Stomach (tissue), 9 donors: ENCODE measurements around the gene TNFRSF8. TPM values are rescaled to one million over a fixed set of nuclear protein-coding genes. Genes with fewer than 3 reads are reported as not detected.
"Not testable (repeated sequence)": the region's sequence is repeated elsewhere in the genome, so short reads cannot be mapped to it uniquely, and the experiment has no call there.

Source experiments
- DNase-seq, 2 donors: peaks; one replicate each; pipeline versions ENCODE4 v3.0.0 to v3.0.0-alpha.2; 2013 to 2019
- H3K27ac ChIP-seq, 5 donors: fragments of 200-600 bp in 4 of 5; sonication (generic) in 4 of 5; one replicate each; pipeline ENCODE4 v1.5.1; 2013 to 2019; ENCODE audit warnings: mild to moderate bottlenecking in 1 of 5, moderate library complexity in 1 of 5
- H3K27me3 ChIP-seq, 3 donors: fragments of 200-600 bp; sonication (generic); one replicate each; pipeline ENCODE4 v1.5.1; 2017 to 2019; ENCODE audit warnings: mixed run types in 1 of 3
- H3K36me3 ChIP-seq, 4 donors: fragments of 200-600 bp; sonication (generic); 1 replicate in 3 of 4; 2 replicates in 1 of 4; pipeline ENCODE4 v1.5.1; 2016 to 2019
- H3K4me1 ChIP-seq, 4 donors: fragments of 200-600 bp; sonication (generic); one replicate each; pipeline ENCODE4 v1.5.1; 2016 to 2019
- H3K4me3 ChIP-seq, 4 donors: fragments of 200-600 bp; sonication (generic) in 3 of 4; one replicate each; pipeline ENCODE4 v1.5.1; 2016 to 2019; ENCODE audit warnings: mild to moderate bottlenecking in 1 of 4
- H3K9me3 ChIP-seq, 4 donors: fragments of 200-600 bp; sonication (generic); one replicate each; pipeline ENCODE4 v1.5.1; 2016 to 2019
- EP300 ChIP-seq: sonication (generic); formaldehyde crosslinking; IDR thresholded peaks from one replicate; pipeline ENCODE4 v1.6.1; 2017; ENCODE audit warnings: antibody characterized with exemption
- POLR2A ChIP-seq, 4 donors: fragments of 450-650 bp; IDR thresholded peaks; one replicate each; pipeline ENCODE4 v1.6.1; 2016; ENCODE audit warnings: antibody characterized with exemption in 4 of 4, control low read depth in 2 of 4, mild to moderate bottlenecking in 1 of 4, moderate library complexity in 1 of 4
- POLR2AphosphoS5 ChIP-seq, 3 donors: sonication (generic); formaldehyde crosslinking; IDR thresholded peaks; one replicate each; pipeline ENCODE4 v1.6.1; 2016; ENCODE audit warnings: antibody characterized with exemption in 3 of 3
- WGBS, 5 donors: extraction: QIAGEN DNeasy Blood & Tissue Kit in 3 of 5; methylation state at CpG; one replicate each; pipeline versions ENCODE4 v1.1.5 to v1.1.7; 2013 to 2018; 5-methylcytosine and 5-hydroxymethylcytosine counted together
- intact Hi-C: fragments of 100-400 bp; cut with DNase I; formaldehyde crosslinking; loops from one replicate; pipeline ENCODE4 v1.15.1; 2023; ENCODE audit warnings: low total_unique reads
- polyA plus RNA-seq, 3 donors: library from polyadenylated mRNA; stranded (reverse); fragments of 200-250 nt; gene quantifications; one replicate each; pipeline ENCODE4 v1.2.3, GENCODE V29; 2013
- total RNA-seq, 5 donors: library from RNA; depleted of rRNA; stranded (reverse); fragments of >200 nt; gene quantifications; one replicate each; pipeline versions ENCODE4 v1.1.0 to v1.2.3, GENCODE V29; 2014 to 2016
- TF ChIP-seq, protein P1 (sequence below), 7 experiments: fragments of 450-650 bp in 4 of 7; fragments of 200-600 bp in 3 of 7; sonication (generic) in 3 of 7; IDR thresholded peaks; one replicate each; pipeline ENCODE4 v1.5.1; 2016 to 2019; ENCODE audit warnings: antibody characterized with exemption in 7 of 7, control low read depth in 2 of 7, mild to moderate bottlenecking in 1 of 7
- donor health status: healthy with polysubstance abuse.
- donor health status: Bipolar disorder and iron deficiency.
- donor health status: healthy.

Gene TNFRSF8
- total and polyA plus RNA-seq, 8 donors = 0.18 to 2.1 (median 0.88) TPM; not detected in 2

GRCh38 chr1:12029720-12030339 lies 33.3 kb upstream of the TNFRSF8 start:
- 85 to 93% (median 91%) methylated on average over 8 to 32 of the region's 32 CpGs for WGBS, 5 donors
- Histone ChIP-seq H3K36me3 (peaks cover 11 to 76% (median 73%) of the 10 kb centered on the region in 4 donors), H3K27me3 (no peaks in the 10 kb centered on the region), H3K4me3 (no peak overlapping the region), H3K27ac (no peak overlapping the region), H3K4me1 (no peaks in the 10 kb centered on the region), H3K9me3 (no peaks in the 10 kb centered on the region)
- no peak for DNase-seq
- intact Hi-C loops = no loop called here
- TF ChIP-seq POLR2AphosphoS5 (IDR thresholded peaks at IDR 0.05) = no peak
- no peak for TF ChIP-seq POLR2A (IDR thresholded peaks at IDR 0.05)
- no peak for TF ChIP-seq EP300
- TF ChIP-seq, protein P1, sequence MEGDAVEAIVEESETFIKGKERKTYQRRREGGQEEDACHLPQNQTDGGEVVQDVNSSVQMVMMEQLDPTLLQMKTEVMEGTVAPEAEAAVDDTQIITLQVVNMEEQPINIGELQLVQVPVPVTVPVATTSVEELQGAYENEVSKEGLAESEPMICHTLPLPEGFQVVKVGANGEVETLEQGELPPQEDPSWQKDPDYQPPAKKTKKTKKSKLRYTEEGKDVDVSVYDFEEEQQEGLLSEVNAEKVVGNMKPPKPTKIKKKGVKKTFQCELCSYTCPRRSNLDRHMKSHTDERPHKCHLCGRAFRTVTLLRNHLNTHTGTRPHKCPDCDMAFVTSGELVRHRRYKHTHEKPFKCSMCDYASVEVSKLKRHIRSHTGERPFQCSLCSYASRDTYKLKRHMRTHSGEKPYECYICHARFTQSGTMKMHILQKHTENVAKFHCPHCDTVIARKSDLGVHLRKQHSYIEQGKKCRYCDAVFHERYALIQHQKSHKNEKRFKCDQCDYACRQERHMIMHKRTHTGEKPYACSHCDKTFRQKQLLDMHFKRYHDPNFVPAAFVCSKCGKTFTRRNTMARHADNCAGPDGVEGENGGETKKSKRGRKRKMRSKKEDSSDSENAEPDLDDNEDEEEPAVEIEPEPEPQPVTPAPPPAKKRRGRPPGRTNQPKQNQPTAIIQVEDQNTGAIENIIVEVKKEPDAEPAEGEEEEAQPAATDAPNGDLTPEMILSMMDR (IDR thresholded peaks at IDR 0.05) = no peak

DNA sequence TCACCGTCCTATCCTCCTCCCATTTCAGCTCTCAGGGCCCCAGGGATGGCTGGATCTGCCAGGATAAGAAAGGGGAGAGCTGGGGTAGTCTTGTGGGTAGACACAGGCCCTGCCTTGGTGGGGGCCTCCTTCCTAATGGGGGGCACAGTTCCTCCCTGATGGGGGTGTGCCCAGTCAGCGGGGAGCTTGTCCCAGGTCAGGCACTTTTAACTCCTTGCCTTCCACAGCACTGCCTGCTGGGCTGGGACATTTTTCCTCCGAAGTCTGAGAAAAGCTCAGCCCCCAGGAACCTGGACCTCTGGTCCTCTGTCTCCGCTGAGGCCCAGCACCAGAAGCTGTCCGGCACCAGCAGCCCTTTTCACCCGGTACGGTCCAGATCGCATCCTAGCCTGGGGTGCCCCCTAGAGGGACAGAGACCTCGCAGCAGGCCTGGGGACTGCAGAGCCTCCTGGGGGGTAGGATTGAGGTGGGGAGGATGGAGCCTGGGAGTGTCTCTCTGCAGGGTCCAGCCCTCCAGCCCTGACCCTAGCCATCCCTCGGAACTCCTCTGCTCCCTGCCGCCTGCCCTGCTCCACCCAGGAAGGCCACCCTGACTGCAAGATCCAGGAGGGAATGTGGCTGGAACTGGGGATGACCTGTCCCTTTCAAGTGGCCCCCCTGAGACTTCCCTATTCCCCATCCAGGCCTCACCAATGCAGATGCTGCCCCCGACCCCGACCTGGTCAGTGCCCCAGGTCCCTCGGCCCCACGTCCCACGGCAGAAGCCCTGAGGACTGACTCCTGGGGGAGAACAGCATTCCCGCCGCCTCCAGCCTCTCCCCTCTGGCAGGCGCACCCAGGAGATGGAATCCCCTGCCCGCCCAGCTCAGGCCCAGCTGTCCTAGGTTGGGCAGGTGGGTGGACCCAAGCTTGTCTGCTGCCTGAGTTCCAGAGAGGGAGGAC lies 31.8 kb upstream of the TNFRSF8 start:
- Histone ChIP-seq H3K9me3 (no peaks in the 10 kb centered on the region), H3K27ac (no peak overlapping the region), H3K27me3 (no peaks in the 10 kb centered on the region), H3K4me3 (no peak overlapping the region), H3K4me1 (no peaks in the 10 kb centered on the region), H3K36me3 (peaks cover 4 to 61% (median 58%) of the 10 kb centered on the region in 4 donors)
- WGBS, 5 donors = 80 to 88% (median 83%) methylated on average over 16 to 20 of the region's 20 CpGs
- intact Hi-C loops = no loop called here
- TF ChIP-seq POLR2AphosphoS5 (IDR thresholded peaks at IDR 0.05) = no peak
- TF ChIP-seq, protein P1 (IDR thresholded peaks at IDR 0.05) = peak in 3 of 7 experiments; percentile 19 to 32 (median 22)
- peak; percentile 37 to 38 for DNase-seq

- H3K27ac ChIP-seq = no peak overlapping the region
- 85 to 89% (median 89%) methylated on average over 9 to 10 of the region's 10 CpGs for WGBS, 5 donors
- peaks cover 4 to 52% (median 49%) of the 10 kb centered on the region in 4 donors for H3K36me3 ChIP-seq
- DNase-seq = no peak
- TF ChIP-seq POLR2AphosphoS5 (IDR thresholded peaks at IDR 0.05) = no peak
- no peak for TF ChIP-seq EP300
- no peak for TF ChIP-seq POLR2A (IDR thresholded peaks at IDR 0.05)
- TF ChIP-seq, protein P1 (IDR thresholded peaks at IDR 0.05) = no peak
- H3K27me3 ChIP-seq = no peaks in the 10 kb centered on the region
- no peaks in the 10 kb centered on the region for H3K9me3 ChIP-seq
- intact Hi-C loops = no loop called here
- H3K4me1 ChIP-seq = no peaks in the 10 kb centered on the region
- H3K4me3 ChIP-seq = no peak overlapping the region
Observed at GRCh38 chr1:12032161-12032621, 30.9 kb upstream of the TNFRSF8 start.

- intact Hi-C loops, H3K27ac ChIP-seq, H3K9me3 ChIP-seq, DNase-seq, H3K27me3 ChIP-seq, H3K4me1 ChIP-seq, H3K4me3 ChIP-seq: not testable (repeated sequence)
- H3K36me3 ChIP-seq = peaks cover 4 to 40% (median 37%) of the 10 kb centered on the region in 4 donors
- WGBS, 5 donors = 74 to 86% (median 81%) methylated on average over 5 of the region's 5 CpGs
Observed at GRCh38 chr1:12033441-12033840, 29.7 kb upstream of the TNFRSF8 start.
